Right lobe of liver (tissue), 6 donors: ENCODE results near the gene GINM1. TPM values are rescaled to one million over a fixed set of nuclear protein-coding genes. Genes with fewer than 3 reads are reported as not detected.

ENCODE experiments used
- ATAC-seq, 4 donors: fragments of 200-7000 bp; cut with Tn5 transposase; one replicate each; pipeline ENCODE4 v1.9.1; 2020; ENCODE audit warnings: mild to moderate bottlenecking in 4 of 4, moderate library complexity in 4 of 4
- DNase-seq, 3 donors: peaks; one replicate each; pipeline ENCODE4 v3.0.0-alpha.2; 2020
- H3K27ac ChIP-seq, 3 donors: fragments of 200-600 bp; one replicate each; pipeline ENCODE4 v1.8.0; 2022
- H3K27me3 ChIP-seq, 2 donors: fragments of 200-600 bp; one replicate each; pipeline ENCODE4 v1.8.0; 2022
- H3K36me3 ChIP-seq, 4 donors: fragments of 200-600 bp; sonication (generic) in 1 of 4; one replicate each; pipeline versions ENCODE4 v1.5.1 to v1.8.0; 2017 to 2022; ENCODE audit warnings: control low read depth in 1 of 4
- H3K4me1 ChIP-seq, 4 donors: fragments of 200-600 bp; sonication (generic) in 1 of 4; one replicate each; pipeline versions ENCODE4 v1.5.1 to v1.8.0; 2017 to 2022; ENCODE audit warnings: control low read depth in 1 of 4
- H3K4me3 ChIP-seq, 3 donors: fragments of 200-600 bp; one replicate each; pipeline ENCODE4 v1.8.0; 2022
- H3K9me3 ChIP-seq, 4 donors: fragments of 200-600 bp; sonication (generic) in 1 of 4; one replicate each; pipeline versions ENCODE4 v1.5.1 to v1.8.0; 2017 to 2022; ENCODE audit warnings: control low read depth in 1 of 4
- CTCF ChIP-seq, 4 donors: fragments of 200-600 bp in 3 of 4; fragments of 450-650 bp in 1 of 4; IDR thresholded peaks; one replicate each; pipeline versions ENCODE4 v1.5.1 to v1.8.0; 2016 to 2022; ENCODE audit warnings: antibody characterized with exemption in 4 of 4, mild to moderate bottlenecking in 2 of 4
- POLR2A ChIP-seq: fragments of 450-650 bp; IDR thresholded peaks from one replicate; pipeline ENCODE4 v1.6.1; 2017; ENCODE audit warnings: antibody characterized with exemption, mild to moderate bottlenecking
- WGBS: methylation state at CpG from one replicate; pipeline ENCODE4 v1.1.6; 2018; ENCODE audit warnings: low coverage, low lambda C conversion rate; ENCODE audit not compliant: insufficient coverage; ENCODE audit errors: missing lambda C conversion rate; 5-methylcytosine and 5-hydroxymethylcytosine counted together
- intact Hi-C, 2 donors: fragments of 100-400 bp; cut with DNase I; formaldehyde crosslinking; loops; one replicate each; pipeline versions ENCODE4 v1.11.2 to v1.14.1; 2022
- small RNA-seq, 2 experiments: library from RNA; depleted of rRNA; stranded (forward); fragments of <200 nt; gene quantifications; one replicate each; pipeline ENCODE3, GENCODE V24; 2016
- total RNA-seq, 6 experiments: library from RNA; depleted of rRNA in 2 of 6; stranded (reverse); fragments of >200 nt in 2 of 6; fragmentation: NEBNext Ultra II Directional in 3 of 6; extraction: Animal tissue kit (Norgen Biotek cat#: 25700) in 3 of 6; gene quantifications; one replicate each; pipeline versions ENCODE4 v1.1.0 to v1.2.4, GENCODE V29; 2016 to 2023
- donor health status: DM: no; HTN: yes; CAD: no.
- donor health status: DM: no; HTN: no; CAD: no.
- donor health status: DM: no; HTN: no; CAD: no.
- donor health status: DM: no; HTN: yes; CAD: no.
- donor health status: DM: no; HTN: yes; CAD: no.

Gene GINM1
- total RNA-seq, 6 experiments from 2014 or later = 20.1 to 26.0 (median 21.8) TPM

DNA sequence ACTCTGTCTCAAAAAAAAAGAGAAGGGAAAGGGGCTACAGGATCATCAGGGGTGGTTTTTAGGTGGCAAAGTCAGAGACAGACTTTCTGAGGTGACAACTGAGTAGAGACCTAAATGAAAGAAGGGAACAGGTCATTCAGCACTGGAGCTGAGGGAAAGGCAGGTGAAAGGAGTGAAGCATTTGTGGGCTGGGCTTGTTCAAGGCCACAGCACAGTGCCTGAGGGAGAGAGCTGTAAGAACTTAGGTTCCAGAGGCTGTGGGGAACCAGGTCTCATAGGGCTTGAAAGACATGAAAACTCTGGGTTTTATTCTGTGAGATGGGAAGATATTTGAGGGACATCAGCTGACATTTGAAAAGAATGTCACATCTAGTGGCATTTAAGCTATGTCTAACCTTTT, 61.5 kb downstream of the GINM1 start:
- no peak for TF ChIP-seq CTCF (IDR thresholded peaks at IDR 0.05)
- DNase-seq (no peak), ATAC-seq (no peak)
- Histone ChIP-seq H3K36me3 (peaks cover 0 to 8% (median 2%) of the 10 kb centered on the region in 4 donors), H3K4me1 (no peaks in the 10 kb centered on the region), H3K4me3 (no peak overlapping the region), H3K9me3 (no peaks in the 10 kb centered on the region), H3K27me3 (no peaks in the 10 kb centered on the region), H3K27ac (no peak overlapping the region)
- intact Hi-C loops = no loop called here

- TF ChIP-seq POLR2A = no peak
- TF ChIP-seq CTCF (IDR thresholded peaks at IDR 0.05) = no peak
- DNase-seq = no peak
- no peak overlapping the region for H3K4me3 ChIP-seq
- H3K27me3 ChIP-seq = no peaks in the 10 kb centered on the region
- peak in 1 of 4 donors; percentile 19 for ATAC-seq
- H3K27ac ChIP-seq = no peak overlapping the region
- 54% methylated on average over 4 of the region's 4 CpGs for WGBS
- peaks cover 0 to 8% (median 1%) of the 10 kb centered on the region in 4 donors for H3K36me3 ChIP-seq
- intact Hi-C loops = no loop called here
- H3K4me1 ChIP-seq = no peaks in the 10 kb centered on the region
- no peaks in the 10 kb centered on the region for H3K9me3 ChIP-seq
These were observed 62.8 kb downstream of the GINM1 start for GRCh38 chr6:149628875-149629510.

DNA sequence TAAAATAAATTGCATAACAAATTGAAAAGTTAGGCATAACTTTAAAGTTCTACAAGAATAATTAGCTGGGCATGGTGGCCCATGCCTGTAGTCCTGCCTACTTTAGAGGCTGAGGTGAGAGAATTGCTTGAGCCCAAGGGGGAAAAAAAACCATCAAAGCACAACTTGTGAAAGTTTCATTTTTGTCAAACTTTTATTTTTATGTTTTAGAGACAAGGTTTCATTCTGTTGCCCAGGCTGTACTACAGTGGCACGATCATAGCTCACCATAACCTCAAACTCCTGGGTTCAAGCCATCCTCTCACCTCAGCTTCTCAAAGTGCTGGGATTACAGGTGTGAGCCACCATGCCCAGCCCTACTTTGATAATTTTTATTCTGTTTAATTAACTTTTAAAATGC, 68.1 kb downstream of the GINM1 start:
- intact Hi-C loops = no loop called here
- Histone ChIP-seq H3K4me3 (no peak overlapping the region), H3K4me1 (no peaks in the 10 kb centered on the region), H3K9me3 (no peaks in the 10 kb centered on the region), H3K27me3 (no peaks in the 10 kb centered on the region), H3K27ac (no peak overlapping the region), H3K36me3 (peaks cover 0 to 14% (median 1%) of the 10 kb centered on the region in 4 donors)
- whole genome bisulfite sequencing = 100% methylated on average over 1 of the region's 1 CpG
- ATAC-seq (no peak), DNase-seq (no peak)
- TF ChIP-seq CTCF (IDR thresholded peaks at IDR 0.05) = no peak
- no peak for TF ChIP-seq POLR2A

- ATAC-seq (no peak), DNase-seq (no peak)
- peaks cover 0 to 8% (median 0%) of the 10 kb centered on the region in 4 donors for H3K36me3 ChIP-seq
- no peak overlapping the region for H3K4me3 ChIP-seq
- no peaks in the 10 kb centered on the region for H3K9me3 ChIP-seq
- H3K4me1 ChIP-seq = no peaks in the 10 kb centered on the region
- no peak for TF ChIP-seq POLR2A
- no peak for TF ChIP-seq CTCF (IDR thresholded peaks at IDR 0.05)
- H3K27ac ChIP-seq = no peak overlapping the region
- intact Hi-C loops = no loop called here
- WGBS = 87% methylated on average over 2 of the region's 2 CpGs
- no peaks in the 10 kb centered on the region for H3K27me3 ChIP-seq
These were observed 69.9 kb downstream of the GINM1 start for GRCh38 chr6:149636124-149636523.

Small RNA genes lying within 50 kb of the gene (small RNA-seq; reads per million reads assigned to genes)
- gene RF00019 (0 reads per million in 2 experiments), gene RF00410 (0 to 0.10 reads per million in 2 experiments), gene RNU7-3P (0 reads per million in 2 experiments)

Other genes with a start within 250 kb of the GINM1 start
- 10 to 100 TPM; 25.5 to 33.1 (median 30.2) TPM for gene TAB2, start 248.7 kb upstream of the GINM1 start, total RNA-seq
- gene SUMO4, start 166.1 kb upstream of the GINM1 start, total RNA-seq = 1 to 10 TPM in 3 of 6 experiments, under 1 TPM in 3; 0.49 to 1.2 (median 1.0) TPM
- 1 to 10 TPM in 1 of 6 experiments, under 1 TPM in 5; 0.49 to 1.4 (median 0.90) TPM for gene ZC3H12D, start 81.4 kb upstream of the GINM1 start, total RNA-seq
- 1 to 10 TPM; 7.5 to 9.6 (median 8.7) TPM for gene PPIL4, start 20.3 kb upstream of the GINM1 start, total RNA-seq
- gene KATNA1, start 82.3 kb downstream of the GINM1 start, total RNA-seq = 1 to 10 TPM; 3.5 to 6.9 (median 5.7) TPM
- 10 to 100 TPM in 5 of 6 experiments, 1 to 10 TPM in 1; 9.5 to 16.6 (median 10.9) TPM for gene LATS1, start 151.7 kb downstream of the GINM1 start, total RNA-seq
- gene NUP43, start 180.2 kb downstream of the GINM1 start, total RNA-seq = 10 to 100 TPM in 5 of 6 experiments, 1 to 10 TPM in 1; 8.8 to 15.9 (median 12.1) TPM
- gene PCMT1, start 183.4 kb downstream of the GINM1 start, total RNA-seq = 10 to 100 TPM; 40.7 to 84.5 (median 47.7) TPM